IPS-NIHi11 (cell line): Measurements from ENCODE around the gene ADAM19.
A peak's percentile ranks its signal among the peaks of the same experiment; 100 is the strongest.

Source experiments
- DNase-seq: peaks from one replicate; pipeline ENCODE4 v3.0.0; 2012; ENCODE audit warnings: mixed read lengths, low spot score

The ADAM19 gene

GRCh38 chr5:157542282-157543000 lies 33.1 kb downstream of the ADAM19 start:
- no peak for DNase-seq

- DNase-seq = no peak
These were observed 34.0 kb downstream of the ADAM19 start for GRCh38 chr5:157541447-157542118.

GRCh38 chr5:157540707-157541446 lies 34.7 kb downstream of the ADAM19 start:
- no peak for DNase-seq

GRCh38 chr5:157540124-157540523 lies 35.5 kb downstream of the ADAM19 start:
- no peak for DNase-seq

- no peak for DNase-seq
These were observed 36.0 kb downstream of the ADAM19 start for GRCh38 chr5:157539503-157540022.

- DNase-seq = no peak
These were observed 37.3 kb downstream of the ADAM19 start for GRCh38 chr5:157538311-157538710.

- no peak for DNase-seq
These were observed 40.3 kb downstream of the ADAM19 start for GRCh38 chr5:157535042-157535865.

- no peak for DNase-seq
These were observed 42.5 kb downstream of the ADAM19 start for GRCh38 chr5:157533011-157533481.

- DNase-seq = no peak
These were observed 43.6 kb downstream of the ADAM19 start for GRCh38 chr5:157532022-157532421.

- DNase-seq = no peak
These were observed 45.2 kb downstream of the ADAM19 start for GRCh38 chr5:157530226-157530972.

- DNase-seq = no peak
These were observed 46.6 kb downstream of the ADAM19 start for GRCh38 chr5:157529002-157529401.

GRCh38 chr5:157528036-157528632 lies 47.4 kb downstream of the ADAM19 start:
- DNase-seq = no peak

- no peak for DNase-seq
These were observed 50.7 kb downstream of the ADAM19 start for GRCh38 chr5:157524887-157525286.

GRCh38 chr5:157523976-157524375 lies 51.6 kb downstream of the ADAM19 start:
- no peak for DNase-seq

- no peak for DNase-seq
These were observed 53.9 kb downstream of the ADAM19 start for GRCh38 chr5:157521704-157522029.

- DNase-seq = peak; percentile 15
These were observed 54.5 kb downstream of the ADAM19 start for GRCh38 chr5:157520911-157521703.

GRCh38 chr5:157519579-157520253 lies 55.9 kb downstream of the ADAM19 start:
- no peak for DNase-seq

GRCh38 chr5:157518963-157519362 lies 56.6 kb downstream of the ADAM19 start:
- DNase-seq = no peak

GRCh38 chr5:157516626-157517325 lies 58.8 kb downstream of the ADAM19 start:
- DNase-seq = no peak
